ENCODE measurements around the gene COPB1. TPM values are rescaled to one million over a fixed set of nuclear protein-coding genes. Genes with fewer than 3 reads are reported as not detected.

Gene COPB1
- total RNA-seq: 87.8 TPM
- long read RNA-seq, transcript COPB1-202 (22 exons, 3,382 nt): major isoform, 40 of 81 reads
- long read RNA-seq, partial matches to known transcripts: 18 of 81 reads
- long read RNA-seq, other reads (novel, unspliced or antisense): 21 of 81 reads

GRCh38 chr11:14499560-14500180, at the start of gene COPB1:
Gene COPB1, minus strand, starts transcription at chr11:14499811. Its CDS starts 883 bp downstream, at chr11:14498928.
- Histone ChIP-seq H3K27me3 (ENCODE audit: low read depth) (no peaks in the 10 kb centered on the region), H3K4me1 (peaks cover 35% of the 10 kb centered on the region), H3K27ac (peak within 1 kb of the TSS; percentile 91), H3K36me3 (peaks cover 54% of the 10 kb centered on the region), H3K9me3 (no peaks in the 10 kb centered on the region), H3K4me3 (peak within 1 kb of the TSS; percentile 77)
- intact Hi-C loops (cut with DNase I): no loop called here
- ATAC-seq (peak; percentile 100), DNase-seq (peak; percentile 95)
- no peak for TF ChIP-seq CTCF (IDR thresholded peaks at IDR 0.05)

- no peak for ATAC-seq
Measured at GRCh38 chr11:14547440-14547839, 47.8 kb upstream of the COPB1 start.

GRCh38 chr11:14546672-14547071, 47.1 kb upstream of the COPB1 start:
- H3K4me3 ChIP-seq: no peak overlapping the region
- ATAC-seq (no peak), DNase-seq (no peak)
- TF ChIP-seq CTCF (IDR thresholded peaks at IDR 0.05): no peak
- intact Hi-C loops (cut with DNase I): no loop called here
- no peaks in the 10 kb centered on the region for H3K9me3 ChIP-seq
- H3K27me3 ChIP-seq (ENCODE audit: low read depth): no peaks in the 10 kb centered on the region
- H3K27ac ChIP-seq: no peak overlapping the region
- H3K4me1 ChIP-seq: peaks cover 3% of the 10 kb centered on the region
- H3K36me3 ChIP-seq: no peaks in the 10 kb centered on the region

More at GRCh38 chr11:14547440-14547839, 47.8 kb upstream of the COPB1 start:
- no peak for DNase-seq
- Histone ChIP-seq H3K36me3 (no peaks in the 10 kb centered on the region), H3K4me3 (no peak overlapping the region), H3K27me3 (ENCODE audit: low read depth) (no peaks in the 10 kb centered on the region), H3K9me3 (no peaks in the 10 kb centered on the region), H3K27ac (no peak overlapping the region), H3K4me1 (no peaks in the 10 kb centered on the region)
- intact Hi-C loops (cut with DNase I): no loop called here
- TF ChIP-seq CTCF (IDR thresholded peaks at IDR 0.05): no peak

- H3K4me3 ChIP-seq: no peak overlapping the region
- ATAC-seq: peak; percentile 36 to 38
- intact Hi-C loops (cut with DNase I): no loop called here
- H3K9me3 ChIP-seq: no peaks in the 10 kb centered on the region
- peaks cover 20% of the 10 kb centered on the region for H3K4me1 ChIP-seq
- no peak for TF ChIP-seq CTCF (IDR thresholded peaks at IDR 0.05)
- no peaks in the 10 kb centered on the region for H3K27me3 ChIP-seq (ENCODE audit: low read depth)
- no peak for DNase-seq
- H3K27ac ChIP-seq: no peak overlapping the region
- no peaks in the 10 kb centered on the region for H3K36me3 ChIP-seq
Measured at GRCh38 chr11:14544611-14545010, 45.0 kb upstream of the COPB1 start.

GRCh38 chr11:14543260-14543659, 43.6 kb upstream of the COPB1 start:
- Histone ChIP-seq H3K4me1 (peaks cover 26% of the 10 kb centered on the region), H3K27me3 (ENCODE audit: low read depth) (no peaks in the 10 kb centered on the region), H3K9me3 (no peaks in the 10 kb centered on the region), H3K4me3 (no peak overlapping the region), H3K36me3 (no peaks in the 10 kb centered on the region), H3K27ac (no peak overlapping the region)
- TF ChIP-seq CTCF (IDR thresholded peaks at IDR 0.05): no peak
- intact Hi-C loops (cut with DNase I): no loop called here
- no peak for DNase-seq
- no peak for ATAC-seq
